Measurements from ENCODE around the gene PDXK. TPM values are rescaled to one million over a fixed set of nuclear protein-coding genes. Genes with fewer than 3 reads are reported as not detected.

PDXK gene
- total and polyA plus RNA-seq, 2 of the 13 experiments (the other 11 are each of a cell fraction or from before 2014, with no cell fraction given) = 114 to 184 TPM

DNA sequence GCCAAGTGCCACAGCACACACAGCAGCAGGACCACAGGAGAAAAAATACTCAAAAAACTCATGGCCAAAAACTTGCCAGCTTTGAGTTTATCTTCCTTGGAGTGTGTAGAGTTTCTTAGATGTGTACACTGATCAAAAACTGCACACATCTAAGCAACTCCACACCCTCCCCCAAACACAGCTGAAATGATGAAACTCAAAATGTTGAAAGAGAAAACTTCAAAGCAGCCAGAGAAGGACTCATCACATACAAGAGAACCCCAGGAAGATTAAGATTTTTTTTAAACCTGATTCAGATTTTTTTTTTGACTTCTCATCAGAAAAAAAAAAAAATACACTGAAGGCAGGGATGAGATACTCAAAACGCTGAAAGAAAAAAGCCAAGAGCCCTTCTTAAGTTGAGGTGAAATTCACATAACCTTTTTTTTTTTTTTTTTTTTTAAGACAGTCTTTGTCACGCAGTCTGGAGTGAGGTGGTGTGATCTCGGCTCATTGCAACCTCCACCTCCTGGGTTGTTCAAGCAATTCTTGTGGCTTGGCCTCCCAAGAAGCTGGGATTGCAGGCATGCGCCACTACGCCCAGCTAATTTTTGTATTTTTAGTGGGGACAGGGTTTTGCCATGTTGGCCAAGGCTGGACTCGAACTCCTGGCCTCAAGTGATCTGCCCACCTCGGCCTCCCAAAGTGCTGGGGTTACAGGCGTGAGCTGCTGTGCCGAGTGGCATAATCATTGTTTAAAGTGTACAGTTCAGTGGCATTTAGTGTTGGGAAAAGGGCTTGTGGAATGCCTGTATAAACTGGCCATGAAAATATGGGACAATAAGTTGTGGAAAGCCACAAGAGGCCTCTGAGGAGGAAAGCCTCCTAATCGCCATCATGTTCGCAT lies 20.9 kb upstream of the PDXK start:
- Histone ChIP-seq H3K9ac (ENCODE audit: insufficient read depth, low read depth, low read length) (0 out of 2 replicates have a peak overlapping the region, but pooled peaks have one; percentile 34), H4K20me1 (ENCODE audit: insufficient read depth, low read length) (no peaks in the 10 kb centered on the region), H2AFZ (ENCODE audit: low read length) (no peak overlapping the region), H3K9me3 (ENCODE audit: low read length) (no peaks in the 10 kb centered on the region), H3K4me2 (ENCODE audit: low read depth, low read length) (peak overlapping the region; percentile 40), H3K4me1 (ENCODE audit: insufficient read depth, low read length) (peaks cover 65% of the 10 kb centered on the region), H3K27ac (ENCODE audit: extremely low read length, insufficient read depth, low read length) (peak overlapping the region; percentile 69), H3K36me3 (replicated peaks in 1 of 2; ENCODE audit: control insufficient read depth in 1 of 2, insufficient read depth in 2 of 2, low read length in 2 of 2) (peaks cover 12 to 24% of the 10 kb centered on the region in 2 experiments; a peak in 4 of 5 replicates), H3K27me3 (ENCODE audit: control insufficient read depth in 1 of 2, insufficient read depth in 2 of 2, low read length in 2 of 2) (no peaks in the 10 kb centered on the region), H3K79me2 (ENCODE audit: insufficient read depth, low read length) (no peaks in the 10 kb centered on the region), H3K4me3 (replicated peaks in 1 of 3; ENCODE audit: insufficient read depth in 1 of 3, low read depth in 2 of 3, low read length in 3 of 3) (peak overlapping the region in 1 of 3 experiments; percentile 28; a peak in 2 of 6 replicates)
- 38% methylated on average over 10 of the region's 11 CpGs for WGBS (ENCODE audit: low lambda C conversion rate)
- FAIRE-seq = peak; percentile 8
- BruUV-seq (replicated peaks) = no TSS peak
- DNase-seq (ENCODE audit: low spot score) = peak; percentile 57
- ChIA-PET CTCF (ENCODE audit: low intra/inter-chr PET ratio, low total read pairs) (no interaction called here), POLR2A (interaction anchor here (1.9 kb wide), 1 partner anchor 30 kb away, joined by 13 read pairs; no protein-coding TSS in a partner anchor)
- in situ Hi-C loops (cut with HindIII; ENCODE audit: extremely low pct_ligation_motif_present, low pct_unique_long_range_greater_than_20kb) = no loop called here
- intact Hi-C loops (cut with micrococcal nuclease; ENCODE audit: unreplicated experiment) = no loop called here
- peak; percentile 26 for ATAC-seq
- TF ChIP-seq HNRNPL (IDR thresholded peaks at IDR 0.05; ENCODE audit: low read depth, low read length) (no peak), HNF4G (IDR thresholded peaks at IDR 0.05; ENCODE audit: borderline replicate concordance, low read depth, low read length) (no peak), HNF4G (CRISPR knock-in tag; IDR thresholded peaks at IDR 0.05; ENCODE audit: borderline replicate concordance, low read depth) (no peak)
- TF ChIP-seq, protein P1, sequence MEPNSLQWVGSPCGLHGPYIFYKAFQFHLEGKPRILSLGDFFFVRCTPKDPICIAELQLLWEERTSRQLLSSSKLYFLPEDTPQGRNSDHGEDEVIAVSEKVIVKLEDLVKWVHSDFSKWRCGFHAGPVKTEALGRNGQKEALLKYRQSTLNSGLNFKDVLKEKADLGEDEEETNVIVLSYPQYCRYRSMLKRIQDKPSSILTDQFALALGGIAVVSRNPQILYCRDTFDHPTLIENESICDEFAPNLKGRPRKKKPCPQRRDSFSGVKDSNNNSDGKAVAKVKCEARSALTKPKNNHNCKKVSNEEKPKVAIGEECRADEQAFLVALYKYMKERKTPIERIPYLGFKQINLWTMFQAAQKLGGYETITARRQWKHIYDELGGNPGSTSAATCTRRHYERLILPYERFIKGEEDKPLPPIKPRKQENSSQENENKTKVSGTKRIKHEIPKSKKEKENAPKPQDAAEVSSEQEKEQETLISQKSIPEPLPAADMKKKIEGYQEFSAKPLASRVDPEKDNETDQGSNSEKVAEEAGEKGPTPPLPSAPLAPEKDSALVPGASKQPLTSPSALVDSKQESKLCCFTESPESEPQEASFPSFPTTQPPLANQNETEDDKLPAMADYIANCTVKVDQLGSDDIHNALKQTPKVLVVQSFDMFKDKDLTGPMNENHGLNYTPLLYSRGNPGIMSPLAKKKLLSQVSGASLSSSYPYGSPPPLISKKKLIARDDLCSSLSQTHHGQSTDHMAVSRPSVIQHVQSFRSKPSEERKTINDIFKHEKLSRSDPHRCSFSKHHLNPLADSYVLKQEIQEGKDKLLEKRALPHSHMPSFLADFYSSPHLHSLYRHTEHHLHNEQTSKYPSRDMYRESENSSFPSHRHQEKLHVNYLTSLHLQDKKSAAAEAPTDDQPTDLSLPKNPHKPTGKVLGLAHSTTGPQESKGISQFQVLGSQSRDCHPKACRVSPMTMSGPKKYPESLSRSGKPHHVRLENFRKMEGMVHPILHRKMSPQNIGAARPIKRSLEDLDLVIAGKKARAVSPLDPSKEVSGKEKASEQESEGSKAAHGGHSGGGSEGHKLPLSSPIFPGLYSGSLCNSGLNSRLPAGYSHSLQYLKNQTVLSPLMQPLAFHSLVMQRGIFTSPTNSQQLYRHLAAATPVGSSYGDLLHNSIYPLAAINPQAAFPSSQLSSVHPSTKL (CRISPR knock-in tag; IDR thresholded peaks at IDR 0.05) = 0 out of 2 replicates have a peak, but pooled peaks have one; percentile 28
- TF ChIP-seq, protein P2, sequence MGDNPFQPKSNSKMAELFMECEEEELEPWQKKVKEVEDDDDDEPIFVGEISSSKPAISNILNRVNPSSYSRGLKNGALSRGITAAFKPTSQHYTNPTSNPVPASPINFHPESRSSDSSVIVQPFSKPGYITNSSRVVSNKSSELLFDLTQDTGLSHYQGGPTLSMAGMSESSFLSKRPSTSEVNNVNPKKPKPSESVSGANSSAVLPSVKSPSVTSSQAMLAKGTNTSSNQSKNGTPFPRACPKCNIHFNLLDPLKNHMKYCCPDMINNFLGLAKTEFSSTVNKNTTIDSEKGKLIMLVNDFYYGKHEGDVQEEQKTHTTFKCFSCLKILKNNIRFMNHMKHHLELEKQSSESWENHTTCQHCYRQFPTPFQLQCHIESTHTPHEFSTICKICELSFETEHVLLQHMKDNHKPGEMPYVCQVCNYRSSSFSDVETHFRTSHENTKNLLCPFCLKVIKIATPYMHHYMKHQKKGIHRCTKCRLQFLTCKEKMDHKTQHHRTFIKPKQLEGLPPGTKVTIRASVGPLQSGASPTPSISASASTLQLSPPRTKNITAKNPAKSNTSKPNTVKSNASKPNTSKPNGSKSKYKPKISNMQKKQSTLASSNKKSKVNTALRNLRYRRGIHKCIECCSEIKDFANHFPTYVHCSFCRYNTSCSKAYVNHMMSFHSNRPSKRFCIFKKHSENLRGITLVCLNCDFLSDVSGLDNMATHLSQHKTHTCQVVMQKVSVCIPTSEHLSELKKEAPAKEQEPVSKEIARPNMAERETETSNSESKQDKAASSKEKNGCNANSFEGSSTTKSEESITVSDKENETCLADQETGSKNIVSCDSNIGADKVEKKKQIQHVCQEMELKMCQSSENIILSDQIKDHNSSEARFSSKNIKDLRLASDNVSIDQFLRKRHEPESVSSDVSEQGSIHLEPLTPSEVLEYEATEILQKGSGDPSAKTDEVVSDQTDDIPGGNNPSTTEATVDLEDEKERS (CRISPR knock-in tag; IDR thresholded peaks at IDR 0.05) = no peak; the same call in 1 of the 2 replicates
- TF ChIP-seq, protein P3, sequence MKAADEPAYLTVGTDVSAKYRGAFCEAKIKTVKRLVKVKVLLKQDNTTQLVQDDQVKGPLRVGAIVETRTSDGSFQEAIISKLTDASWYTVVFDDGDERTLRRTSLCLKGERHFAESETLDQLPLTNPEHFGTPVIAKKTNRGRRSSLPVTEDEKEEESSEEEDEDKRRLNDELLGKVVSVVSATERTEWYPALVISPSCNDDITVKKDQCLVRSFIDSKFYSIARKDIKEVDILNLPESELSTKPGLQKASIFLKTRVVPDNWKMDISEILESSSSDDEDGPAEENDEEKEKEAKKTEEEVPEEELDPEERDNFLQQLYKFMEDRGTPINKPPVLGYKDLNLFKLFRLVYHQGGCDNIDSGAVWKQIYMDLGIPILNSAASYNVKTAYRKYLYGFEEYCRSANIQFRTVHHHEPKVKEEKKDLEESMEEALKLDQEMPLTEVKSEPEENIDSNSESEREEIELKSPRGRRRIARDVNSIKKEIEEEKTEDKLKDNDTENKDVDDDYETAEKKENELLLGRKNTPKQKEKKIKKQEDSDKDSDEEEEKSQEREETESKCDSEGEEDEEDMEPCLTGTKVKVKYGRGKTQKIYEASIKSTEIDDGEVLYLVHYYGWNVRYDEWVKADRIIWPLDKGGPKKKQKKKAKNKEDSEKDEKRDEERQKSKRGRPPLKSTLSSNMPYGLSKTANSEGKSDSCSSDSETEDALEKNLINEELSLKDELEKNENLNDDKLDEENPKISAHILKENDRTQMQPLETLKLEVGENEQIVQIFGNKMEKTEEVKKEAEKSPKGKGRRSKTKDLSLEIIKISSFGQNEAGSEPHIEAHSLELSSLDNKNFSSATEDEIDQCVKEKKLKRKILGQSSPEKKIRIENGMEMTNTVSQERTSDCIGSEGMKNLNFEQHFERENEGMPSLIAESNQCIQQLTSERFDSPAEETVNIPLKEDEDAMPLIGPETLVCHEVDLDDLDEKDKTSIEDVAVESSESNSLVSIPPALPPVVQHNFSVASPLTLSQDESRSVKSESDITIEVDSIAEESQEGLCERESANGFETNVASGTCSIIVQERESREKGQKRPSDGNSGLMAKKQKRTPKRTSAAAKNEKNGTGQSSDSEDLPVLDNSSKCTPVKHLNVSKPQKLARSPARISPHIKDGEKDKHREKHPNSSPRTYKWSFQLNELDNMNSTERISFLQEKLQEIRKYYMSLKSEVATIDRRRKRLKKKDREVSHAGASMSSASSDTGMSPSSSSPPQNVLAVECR (CRISPR knock-in tag; IDR thresholded peaks at IDR 0.05; ENCODE audit: borderline replicate concordance) = peak; percentile 16; the same call in 1 of the 2 replicates

Data from HepG2 (cell line).